Stimulated activated CD4-positive, alpha-beta T cell treated with anti-CD3 and anti-CD28 coated beads, Interleukin-12 subunit alpha, Interleukin-12 subunit beta, amount 100 ng/mL, for 24 hours (primary cell): ENCODE measurements around the gene NRP1.

Source experiments
- DNase-seq, 2 experiments: peaks; one replicate each; pipeline ENCODE4 v3.0.0-alpha.2; 2020; ENCODE audit warnings: low read depth in 2 of 2

NRP1 gene

DNA sequence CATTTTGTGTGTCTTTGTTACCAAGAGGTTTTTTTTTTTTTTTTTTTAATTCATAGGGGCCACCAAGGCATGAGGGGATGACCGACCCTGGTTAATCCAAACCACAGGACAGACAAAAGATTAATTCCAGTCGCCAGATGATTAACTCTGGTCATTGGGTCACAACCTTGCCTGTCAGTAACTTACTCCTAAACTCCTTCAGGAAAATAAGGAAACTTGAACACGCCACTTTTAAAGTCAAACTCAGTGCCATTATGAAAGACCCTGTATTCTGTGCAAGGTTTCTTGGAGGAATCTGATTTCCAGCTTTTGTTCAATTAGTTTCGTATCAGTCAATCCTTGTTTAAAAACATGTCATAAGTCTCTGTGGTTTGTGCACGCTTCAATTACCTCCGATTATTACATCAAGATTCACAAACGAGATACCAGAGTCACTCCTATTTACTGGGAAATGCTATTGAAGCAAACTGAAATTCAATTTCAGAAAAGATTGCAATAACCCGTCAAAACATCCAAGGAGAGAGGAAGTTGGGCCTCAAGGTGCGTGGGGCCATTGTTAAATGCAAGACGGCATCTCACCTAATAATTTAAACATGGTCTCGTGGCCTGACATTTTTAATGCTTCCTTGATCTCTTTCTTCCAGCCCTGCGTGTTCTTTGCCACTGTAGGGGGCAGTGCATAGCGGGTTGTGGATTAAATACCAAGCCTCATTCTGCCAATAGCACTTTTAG lies 44.0 kb downstream of the NRP1 start:
- DNase-seq, result no peak

GRCh38 chr10:33289776-33290175 lies 44.7 kb downstream of the NRP1 start:
- DNase-seq, result no peak

- DNase-seq, result no peak
Observed at GRCh38 chr10:33288127-33288526, 46.3 kb downstream of the NRP1 start.

DNA sequence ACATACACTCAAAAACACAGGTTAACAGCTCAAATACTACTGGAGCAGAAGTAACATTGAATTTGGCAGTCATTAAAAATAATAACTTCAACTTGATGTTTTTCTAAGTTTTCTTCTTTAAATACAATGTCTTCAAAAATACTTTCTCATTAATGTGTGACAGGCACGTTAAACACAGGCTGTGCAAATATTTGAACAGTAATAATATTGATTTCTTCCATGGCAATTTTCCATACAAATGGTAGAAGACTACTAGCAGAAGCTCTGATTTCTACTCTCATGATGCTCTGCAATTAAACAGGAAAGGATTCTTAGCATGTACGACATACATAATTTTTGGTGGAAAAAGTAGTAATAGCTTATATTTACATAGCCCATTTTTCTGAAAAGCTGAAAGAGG lies 47.4 kb downstream of the NRP1 start:
- no peak for DNase-seq

DNA sequence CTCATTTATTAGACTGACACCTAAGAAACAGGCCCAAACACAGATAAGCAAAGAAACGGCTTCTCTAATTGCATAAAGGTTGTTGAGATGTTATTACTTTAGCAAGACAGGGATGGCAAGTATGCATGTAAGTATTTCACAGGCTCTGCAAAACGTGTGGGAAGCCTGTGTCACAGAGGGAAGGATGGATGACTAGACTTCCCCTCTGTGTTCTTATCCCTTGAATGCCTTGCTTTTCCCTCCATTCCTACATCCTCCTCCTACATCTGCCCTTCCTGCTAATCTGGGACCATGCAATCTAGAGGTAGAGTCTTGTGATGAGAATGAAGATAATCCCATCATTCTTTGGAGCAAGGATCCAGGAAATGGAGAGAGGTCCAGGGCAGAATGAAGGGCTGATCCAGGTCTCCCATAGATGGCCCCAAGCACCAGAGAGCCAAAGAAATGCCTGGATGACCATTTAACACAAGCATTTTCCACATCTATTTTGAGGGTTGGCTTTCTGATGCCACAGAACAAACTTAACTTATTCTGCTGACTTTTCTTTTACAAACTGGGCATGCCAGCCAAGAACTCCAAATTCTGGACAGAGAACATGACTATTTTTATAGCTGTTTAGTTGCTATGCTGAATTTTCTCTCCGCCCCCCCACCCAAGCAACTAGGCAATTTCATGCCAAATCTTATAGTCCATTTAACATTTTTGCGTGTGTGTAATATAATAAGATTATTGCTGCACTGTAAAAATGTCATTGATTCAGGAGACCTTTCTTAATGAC lies 48.1 kb downstream of the NRP1 start:
- no peak for DNase-seq

DNA sequence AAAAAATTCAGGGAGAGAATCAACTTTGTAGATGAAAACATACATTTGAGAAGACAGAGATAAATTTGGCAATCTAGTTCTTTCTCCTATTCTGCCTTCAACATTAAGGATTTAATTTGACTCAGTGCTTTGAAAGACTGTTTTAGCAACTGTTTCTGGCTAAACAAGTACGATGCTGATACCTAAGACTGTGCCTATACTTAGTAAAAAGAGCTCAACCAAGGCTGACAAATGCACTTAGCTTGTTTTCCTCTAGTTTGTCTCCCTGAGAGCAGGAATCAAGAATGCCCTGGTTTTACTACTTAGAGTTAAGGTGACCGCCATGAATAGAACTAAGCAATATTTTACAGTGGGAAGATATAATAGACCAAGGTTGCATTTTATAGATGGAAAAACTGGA lies 49.5 kb downstream of the NRP1 start:
- DNase-seq, result no peak

GRCh38 chr10:33279811-33280602 lies 54.5 kb downstream of the NRP1 start:
- no peak for DNase-seq

- no peak for DNase-seq
Observed at GRCh38 chr10:33279276-33279675, 55.2 kb downstream of the NRP1 start.

DNA sequence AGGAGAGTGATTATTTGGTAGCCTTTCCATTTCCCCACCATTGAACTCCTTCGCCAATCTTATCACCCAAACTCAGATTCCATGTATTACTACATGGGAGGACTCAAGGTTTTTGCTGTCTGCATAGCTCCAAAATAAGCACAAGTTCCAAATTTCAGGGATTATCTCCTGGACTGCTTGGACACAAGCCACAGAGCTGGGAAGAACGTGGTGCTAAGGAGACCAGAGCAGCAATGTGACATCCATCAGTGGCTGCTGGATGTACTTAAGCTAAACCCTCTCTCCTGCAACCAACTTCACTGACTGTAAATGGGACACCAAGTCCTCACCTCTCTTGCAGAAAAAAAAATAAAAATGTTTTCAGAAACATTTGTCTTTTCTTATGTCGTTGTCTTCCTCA lies 56.3 kb downstream of the NRP1 start:
- no peak for DNase-seq

DNA sequence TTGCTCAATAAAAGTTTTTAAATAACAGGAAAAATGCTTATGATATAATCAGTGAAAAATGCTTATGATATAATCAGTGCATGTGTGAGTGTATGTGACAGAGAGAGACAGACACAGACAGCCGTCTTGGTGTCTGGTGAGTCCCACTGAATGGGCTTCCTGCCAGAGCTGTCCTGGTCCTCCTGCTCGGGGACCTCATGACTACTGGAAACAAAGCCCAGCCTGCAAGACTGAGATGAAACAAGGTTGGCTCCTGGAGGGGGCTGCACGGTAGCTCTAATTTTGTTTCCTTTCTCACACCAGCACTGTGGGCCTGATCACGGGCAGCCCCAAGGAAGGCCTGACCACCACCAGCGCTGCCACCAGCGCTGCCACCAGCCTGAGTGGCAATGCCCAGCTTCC lies 57.3 kb downstream of the NRP1 start:
- DNase-seq, result no peak

GRCh38 chr10:33276282-33276923 lies 58.1 kb downstream of the NRP1 start:
- no peak for DNase-seq

- DNase-seq, result no peak
Observed at GRCh38 chr10:33274096-33274785, 60.2 kb downstream of the NRP1 start.

- no peak for DNase-seq
Observed at GRCh38 chr10:33273295-33274002, 61.0 kb downstream of the NRP1 start.

DNA sequence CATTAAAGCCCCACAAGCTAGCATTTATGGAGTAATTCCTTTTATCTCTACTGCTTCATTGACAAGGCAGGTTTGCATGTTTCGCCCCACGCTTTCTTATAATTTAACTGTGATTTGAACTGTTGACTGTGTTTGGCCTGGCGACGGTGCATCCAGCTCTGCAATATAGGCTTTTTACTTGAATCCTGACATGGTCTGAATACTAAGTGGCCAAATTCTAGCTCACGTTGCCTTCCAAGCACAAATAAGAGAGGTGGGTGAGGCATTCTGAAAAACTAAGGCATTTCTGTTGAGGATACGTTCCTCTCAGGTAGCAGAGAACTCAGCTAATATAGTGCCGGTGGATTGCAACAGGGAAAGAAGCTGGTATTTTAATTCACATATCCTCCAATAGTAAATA lies 61.8 kb downstream of the NRP1 start:
- no peak for DNase-seq

DNA sequence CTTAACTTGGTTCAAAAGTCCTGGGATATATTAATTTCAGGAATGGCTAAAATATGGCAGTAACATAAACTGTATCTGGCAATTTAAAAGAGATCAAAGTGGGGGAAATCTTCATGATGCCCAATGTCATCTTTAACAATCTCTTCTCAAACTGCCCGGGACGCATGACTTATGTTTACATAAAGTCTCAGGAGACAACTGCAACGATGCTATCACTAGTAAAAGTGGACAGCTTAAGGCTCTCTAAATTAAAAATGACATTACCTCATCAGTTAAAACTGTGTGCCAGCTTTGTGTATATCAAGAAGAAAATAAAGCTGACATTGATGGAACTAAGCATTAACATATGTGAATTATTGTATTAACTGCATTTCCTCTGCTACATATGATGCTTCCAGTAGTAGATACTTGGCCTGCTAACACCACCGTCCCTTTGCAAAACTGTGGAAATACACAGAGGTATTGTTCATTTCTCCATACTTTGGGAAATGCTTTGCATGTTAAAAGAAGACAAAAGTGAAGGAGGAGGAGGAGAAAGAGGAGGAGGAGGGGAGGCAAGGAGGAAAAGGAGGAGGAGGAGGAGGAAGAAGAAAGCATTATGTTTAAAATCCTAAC lies 62.4 kb downstream of the NRP1 start:
- DNase-seq, result no peak

DNA sequence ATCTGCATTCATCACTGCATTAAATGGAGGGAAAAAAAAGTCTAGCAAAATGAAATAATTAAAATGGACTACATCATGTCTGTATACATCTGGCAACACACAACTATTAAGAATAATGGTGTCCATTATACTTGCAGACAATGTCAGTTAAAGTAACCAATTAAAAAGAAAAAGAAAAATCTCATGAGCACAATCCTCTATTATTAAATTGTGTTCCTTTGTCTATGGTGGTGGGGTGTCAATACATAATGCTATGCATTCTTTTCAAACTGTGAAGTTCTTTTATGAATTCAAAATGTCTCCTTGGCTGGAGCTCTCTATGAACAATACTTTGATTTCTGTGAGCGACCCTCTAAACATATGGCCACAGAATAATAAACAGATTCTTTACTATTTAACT lies 63.5 kb downstream of the NRP1 start:
- DNase-seq, result no peak

DNA sequence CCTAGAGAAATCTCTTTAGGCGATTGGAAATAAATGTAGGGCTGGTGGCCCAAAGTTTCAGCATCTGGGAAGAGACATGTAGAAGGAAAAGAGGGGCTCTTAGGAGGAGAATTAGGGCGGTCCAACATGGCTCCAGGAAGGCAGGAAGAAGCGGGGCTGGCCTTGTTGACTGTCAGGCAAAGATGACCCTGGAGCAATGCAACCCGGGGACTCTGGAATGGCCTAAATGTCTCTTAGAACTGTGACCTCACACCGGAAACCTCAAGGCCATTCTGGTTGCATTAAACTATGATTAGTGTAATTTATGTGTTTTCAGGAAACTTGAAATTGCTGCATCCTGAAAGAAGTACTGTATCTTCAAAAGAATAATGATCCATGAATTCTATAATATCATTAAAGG lies 66.8 kb downstream of the NRP1 start:
- DNase-seq, result no peak

- peak; percentile 20 to 64 for DNase-seq
Observed at GRCh38 chr10:33265621-33266020, 68.8 kb downstream of the NRP1 start.

- DNase-seq, result no peak
Observed at GRCh38 chr10:33263453-33263852, 71.0 kb downstream of the NRP1 start.

- DNase-seq, result no peak
Observed at GRCh38 chr10:33262871-33263270, 71.6 kb downstream of the NRP1 start.
